ENCODE measurements around the gene RNU1-3. TPM values are rescaled to one million over a fixed set of nuclear protein-coding genes. Genes with fewer than 3 reads are reported as not detected.
"Not testable (repeated sequence)": the region's sequence is repeated elsewhere in the genome, so short reads cannot be mapped to it uniquely, and the experiment has no call there.

Gene RNU1-3
- total RNA-seq, 1 donor from 2014 or later = 3,042 TPM

GRCh38 chr1:16645271-16646060 lies 21.3 kb downstream of the RNU1-3 start:
- not testable (repeated sequence) for H3K27me3 Mint-ChIP-seq (ENCODE audit: low read depth); H3K4me3 Mint-ChIP-seq; H3K4me1 Mint-ChIP-seq; H3K9me3 Mint-ChIP-seq; H3K27ac Mint-ChIP-seq (ENCODE audit: unreplicated experiment); H3K36me3 Mint-ChIP-seq (ENCODE audit: low read depth)
- peak; percentile 28 for DNase-seq (ENCODE audit: low read depth, low spot score)

GRCh38 chr1:16644482-16645270 lies 22.1 kb downstream of the RNU1-3 start:
- not testable (repeated sequence) for H3K9me3 Mint-ChIP-seq; H3K4me1 Mint-ChIP-seq; H3K36me3 Mint-ChIP-seq (ENCODE audit: low read depth); H3K27ac Mint-ChIP-seq (ENCODE audit: unreplicated experiment); H3K4me3 Mint-ChIP-seq; H3K27me3 Mint-ChIP-seq (ENCODE audit: low read depth)
- peak; percentile 67 for TF ChIP-seq CTCF (conservative IDR thresholded peaks at IDR 0.05)
- peak; percentile 100 for DNase-seq (ENCODE audit: low read depth, low spot score)

- Mint-ChIP-seq H3K4me3 (no peak overlapping the region), H3K4me1 (no peaks in the 10 kb centered on the region), H3K9me3 (no peaks in the 10 kb centered on the region), H3K27me3 (ENCODE audit: low read depth) (peaks cover 6% of the 10 kb centered on the region), H3K36me3 (ENCODE audit: low read depth) (no peaks in the 10 kb centered on the region), H3K27ac (ENCODE audit: unreplicated experiment) (no peak overlapping the region)
- DNase-seq (ENCODE audit: low read depth, low spot score) = no peak
- no peak for TF ChIP-seq CTCF (conservative IDR thresholded peaks at IDR 0.05)
Observed at GRCh38 chr1:16644193-16644481, 22.6 kb downstream of the RNU1-3 start.

GRCh38 chr1:16643476-16644192 lies 23.1 kb downstream of the RNU1-3 start:
- DNase-seq (ENCODE audit: low read depth, low spot score); H3K27ac Mint-ChIP-seq (ENCODE audit: unreplicated experiment); H3K4me3 Mint-ChIP-seq; H3K4me1 Mint-ChIP-seq; H3K27me3 Mint-ChIP-seq (ENCODE audit: low read depth); H3K9me3 Mint-ChIP-seq; H3K36me3 Mint-ChIP-seq (ENCODE audit: low read depth): not testable (repeated sequence)

- not testable (repeated sequence) for H3K4me3 Mint-ChIP-seq; H3K4me1 Mint-ChIP-seq; H3K36me3 Mint-ChIP-seq (ENCODE audit: low read depth); H3K9me3 Mint-ChIP-seq; H3K27ac Mint-ChIP-seq (ENCODE audit: unreplicated experiment); DNase-seq (ENCODE audit: low read depth, low spot score); H3K27me3 Mint-ChIP-seq (ENCODE audit: low read depth)
Observed at GRCh38 chr1:16643001-16643411, 23.7 kb downstream of the RNU1-3 start.

- not testable (repeated sequence) for H3K27ac Mint-ChIP-seq (ENCODE audit: unreplicated experiment); DNase-seq (ENCODE audit: low read depth, low spot score); H3K27me3 Mint-ChIP-seq (ENCODE audit: low read depth); H3K4me3 Mint-ChIP-seq; H3K4me1 Mint-ChIP-seq; H3K36me3 Mint-ChIP-seq (ENCODE audit: low read depth); H3K9me3 Mint-ChIP-seq
Observed at GRCh38 chr1:16642025-16642966, 24.5 kb downstream of the RNU1-3 start.

- not testable (repeated sequence) for H3K4me3 Mint-ChIP-seq; H3K27ac Mint-ChIP-seq (ENCODE audit: unreplicated experiment); H3K9me3 Mint-ChIP-seq; H3K4me1 Mint-ChIP-seq; H3K27me3 Mint-ChIP-seq (ENCODE audit: low read depth); H3K36me3 Mint-ChIP-seq (ENCODE audit: low read depth); DNase-seq (ENCODE audit: low read depth, low spot score)
Observed at GRCh38 chr1:16641159-16641975, 25.4 kb downstream of the RNU1-3 start.

GRCh38 chr1:16639091-16640031 lies 27.4 kb downstream of the RNU1-3 start:
- not testable (repeated sequence) for H3K36me3 Mint-ChIP-seq (ENCODE audit: low read depth); DNase-seq (ENCODE audit: low read depth, low spot score); H3K9me3 Mint-ChIP-seq; H3K4me3 Mint-ChIP-seq; H3K27me3 Mint-ChIP-seq (ENCODE audit: low read depth); H3K27ac Mint-ChIP-seq (ENCODE audit: unreplicated experiment); H3K4me1 Mint-ChIP-seq

GRCh38 chr1:16637941-16638778 lies 28.6 kb downstream of the RNU1-3 start:
- H3K36me3 Mint-ChIP-seq (ENCODE audit: low read depth); DNase-seq (ENCODE audit: low read depth, low spot score); H3K4me1 Mint-ChIP-seq; H3K9me3 Mint-ChIP-seq; H3K4me3 Mint-ChIP-seq; H3K27me3 Mint-ChIP-seq (ENCODE audit: low read depth); H3K27ac Mint-ChIP-seq (ENCODE audit: unreplicated experiment): not testable (repeated sequence)

All from neural crest cell (in vitro differentiated cells).